PFSK-1 (cell line): Measurements from ENCODE around the gene MTIF3.
A peak's percentile ranks its signal among the peaks of the same experiment; 100 is the strongest.

Source experiments
- FOXP2 ChIP-seq: optimal IDR thresholded peaks from 2 replicates; pipeline ENCODE3; 2011; ENCODE audit warnings: borderline replicate concordance, control low read depth, inconsistent platforms; ENCODE audit not compliant: insufficient read depth; ENCODE audit errors: extremely low read length, extremely low read depth
- POLR2AphosphoS5 ChIP-seq: IDR thresholded peaks from 2 replicates; pipeline ENCODE4 v1.6.1; 2012; ENCODE audit warnings: low read depth, mild to moderate bottlenecking, control low read depth, low read length, moderate library complexity
- REST ChIP-seq, 2 experiments: IDR thresholded peaks; 2 replicates each; pipeline versions ENCODE4 v1.6.1 to v1.8.0; 2011 to 2012; ENCODE audit warnings: low read depth in 2 of 2, low read length in 2 of 2, control low read depth in 1 of 2, inconsistent platforms in 1 of 2, mild to moderate bottlenecking in 1 of 2, moderate library complexity in 1 of 2; ENCODE audit not compliant: insufficient read depth in 1 of 2
- SIN3A ChIP-seq: IDR thresholded peaks from 2 replicates; pipeline ENCODE4 v1.6.1; 2012; ENCODE audit warnings: mild to moderate bottlenecking, low read length, moderate library complexity, borderline replicate concordance; ENCODE audit not compliant: insufficient read depth
- TAF1 ChIP-seq: IDR thresholded peaks from 2 replicates; pipeline ENCODE4 v1.6.1; 2012; ENCODE audit warnings: low read length, control low read depth, borderline replicate concordance; ENCODE audit not compliant: insufficient read depth

MTIF3 gene

GRCh38 chr13:27428160-27428559 is 22.2 kb downstream of the MTIF3 start:
- TF ChIP-seq POLR2AphosphoS5 = no peak
- no peak for TF ChIP-seq TAF1
- TF ChIP-seq SIN3A = no peak
- no peak for TF ChIP-seq FOXP2
- TF ChIP-seq REST (IDR thresholded peaks at IDR 0.05; ENCODE audit: insufficient read depth in 1 of 2, low read depth in 2 of 2, low read length in 2 of 2) = no peak

- TF ChIP-seq REST (IDR thresholded peaks at IDR 0.05; ENCODE audit: insufficient read depth in 1 of 2, low read depth in 2 of 2, low read length in 2 of 2) = no peak
- TF ChIP-seq POLR2AphosphoS5 = no peak
- TF ChIP-seq TAF1 = no peak
- TF ChIP-seq FOXP2 = no peak
- no peak for TF ChIP-seq SIN3A
These were observed 22.7 kb downstream of the MTIF3 start for GRCh38 chr13:27427641-27428040.

- TF ChIP-seq SIN3A (no peak), TAF1 (no peak), REST (IDR thresholded peaks at IDR 0.05; ENCODE audit: insufficient read depth in 1 of 2, low read depth in 2 of 2, low read length in 2 of 2) (no peak), FOXP2 (no peak), POLR2AphosphoS5 (no peak)
These were observed 24.3 kb downstream of the MTIF3 start for GRCh38 chr13:27425918-27426630.

- no peak for TF ChIP-seq TAF1
These were observed 25.0 kb downstream of the MTIF3 start for GRCh38 chr13:27425158-27425917.

- TF ChIP-seq POLR2AphosphoS5 (peak; percentile 78), FOXP2 (peak; percentile 18), SIN3A (no peak), REST (IDR thresholded peaks at IDR 0.05; ENCODE audit: insufficient read depth in 1 of 2, low read depth in 2 of 2, low read length in 2 of 2) (no peak)
These were observed 25.9 kb downstream of the MTIF3 start, which contains the start of gene GTF3A for GRCh38 chr13:27424246-27425157. Gene GTF3A, plus strand, starts transcription at chr13:27424619.
